Pancreas (tissue), 10 donors: ENCODE results near the gene MIPEP. TPM values are rescaled to one million over a fixed set of nuclear protein-coding genes. Genes with fewer than 3 reads are reported as not detected.

Source experiments
- ATAC-seq, 4 donors: fragments of 200-7000 bp; cut with Tn5 transposase; one replicate each; pipeline versions ENCODE4 v1.8.0 to v1.9.1; 2020; ENCODE audit warnings: mild to moderate bottlenecking in 4 of 4, moderate library complexity in 4 of 4
- DNase-seq, 6 donors: peaks; one replicate each; pipeline ENCODE4 v3.0.0-alpha.2; 2020
- FAIRE-seq: peaks from 2 replicates; lab custom pipeline; 2012; peaks lifted over from hg19 to GRCh38; lab: Jason Lieb, UNC
- H3K27ac ChIP-seq, 4 donors: fragments of 200-600 bp; sonication (generic); 1 replicate in 3 of 4; 2 replicates in 1 of 4; pipeline versions ENCODE4 v1.5.0 to v1.8.0; 2020
- H3K27me3 ChIP-seq, 4 donors: fragments of 200-600 bp; one replicate each; pipeline ENCODE4 v1.8.0; 2021
- H3K36me3 ChIP-seq, 3 donors: fragments of 200-600 bp; sonication (generic) in 1 of 3; one replicate each; pipeline versions ENCODE4 v1.5.0 to v1.8.0; 2020 to 2021
- H3K4me1 ChIP-seq, 3 donors: fragments of 200-600 bp; one replicate each; pipeline ENCODE4 v1.8.0; 2021
- H3K4me3 ChIP-seq, 4 donors: fragments of 200-600 bp; sonication (generic) in 2 of 4; one replicate each; pipeline versions ENCODE4 v1.5.0 to v1.8.0; 2020 to 2021
- H3K9me3 ChIP-seq, 4 donors: fragments of 200-600 bp; one replicate each; pipeline ENCODE4 v1.8.0; 2021
- CTCF ChIP-seq, 4 donors: fragments of 200-600 bp; sonication (generic) in 3 of 4; IDR thresholded peaks; one replicate each; pipeline versions ENCODE4 v1.5.0 to v1.8.0; 2021; ENCODE audit warnings: antibody characterized with exemption in 4 of 4
- WGBS, 2 donors: extraction: QIAGEN DNeasy Blood & Tissue Kit; methylation state at CpG; one replicate each; pipeline ENCODE4 v1.1.7; 2013; 5-methylcytosine and 5-hydroxymethylcytosine counted together
- intact Hi-C, 3 donors: fragments of 100-400 bp; cut with DNase I; formaldehyde crosslinking; loops; one replicate each; pipeline versions ENCODE4 v1.11.1 to v1.14.2; 2022
- polyA plus RNA-seq, 2 donors: library from polyadenylated mRNA; stranded (reverse); fragments of 200-250 nt; gene quantifications; one replicate each; pipeline ENCODE4 v1.2.3, GENCODE V29; 2013
- total RNA-seq, 6 donors: library from RNA; stranded (reverse); fragmentation: NEBNext Ultra II Directional in 4 of 6; extraction: Animal tissue kit (Norgen Biotek cat#: 25700) in 4 of 6; gene quantifications; one replicate each; pipeline versions ENCODE4 v1.2.1 to v1.2.4, GENCODE V29; 2021 to 2023
- donor health status: healthy with polysubstance abuse.
- donor health status: DM: no; HTN: no; CAD: no; lungs with moderate emphysema.
- donor health status: DM: no; HTN: no; CAD: no.
- donor health status: control.
- donor health status: control.
- donor health status: Bipolar disorder and iron deficiency.
- donor health status: DM: yes; HTN: yes; CAD: no.
- donor health status: DM: no; HTN: no; CAD: no.
- donor health status: DM: no; HTN: no; CAD: no.
- donor health status: DM: yes; HTN: yes; CAD: no.

The MIPEP gene
- total and polyA plus RNA-seq, 8 donors = 8.0 to 12.8 (median 10.6) TPM

GRCh38 chr13:23848019-23848418 is 41.2 kb downstream of the MIPEP start:
- ATAC-seq (no peak), DNase-seq (no peak), FAIRE-seq (no peak)
- H3K4me3 ChIP-seq = no peak overlapping the region
- H3K9me3 ChIP-seq = no peaks in the 10 kb centered on the region
- H3K4me1 ChIP-seq = peaks cover 0 to 4% (median 0%) of the 10 kb centered on the region in 3 donors
- no peak overlapping the region for H3K27ac ChIP-seq
- intact Hi-C loops = no loop called here
- no peaks in the 10 kb centered on the region for H3K27me3 ChIP-seq
- 83 to 88% methylated on average over 2 of the region's 2 CpGs for WGBS, 2 donors
- no peak for TF ChIP-seq CTCF (IDR thresholded peaks at IDR 0.05)
- no peaks in the 10 kb centered on the region for H3K36me3 ChIP-seq

GRCh38 chr13:23847497-23847896 is 41.7 kb downstream of the MIPEP start:
- intact Hi-C loops = no loop called here
- FAIRE-seq (no peak), ATAC-seq (no peak), DNase-seq (no peak)
- Histone ChIP-seq H3K27me3 (no peaks in the 10 kb centered on the region), H3K27ac (no peak overlapping the region), H3K4me3 (no peak overlapping the region), H3K36me3 (no peaks in the 10 kb centered on the region), H3K9me3 (no peaks in the 10 kb centered on the region), H3K4me1 (peaks cover 0 to 4% (median 0%) of the 10 kb centered on the region in 3 donors)
- WGBS, 2 donors = 64 to 65% methylated on average over 2 of the region's 2 CpGs
- TF ChIP-seq CTCF (IDR thresholded peaks at IDR 0.05) = no peak

- WGBS, 2 donors = 86 to 90% methylated on average over 5 of the region's 5 CpGs
Observed at GRCh38 chr13:23845105-23845725, 44.0 kb downstream of the MIPEP start.

GRCh38 chr13:23844132-23844531 is 45.1 kb downstream of the MIPEP start:
- no peak overlapping the region for H3K4me3 ChIP-seq
- no peaks in the 10 kb centered on the region for H3K36me3 ChIP-seq
- H3K27me3 ChIP-seq = no peaks in the 10 kb centered on the region
- H3K27ac ChIP-seq = no peak overlapping the region
- FAIRE-seq (no peak), DNase-seq (no peak), ATAC-seq (no peak)
- H3K9me3 ChIP-seq = no peaks in the 10 kb centered on the region
- no peaks in the 10 kb centered on the region for H3K4me1 ChIP-seq
- intact Hi-C loops = no loop called here
- TF ChIP-seq CTCF (IDR thresholded peaks at IDR 0.05) = no peak
- WGBS, 2 donors = 96 to 97% methylated on average over 2 of the region's 2 CpGs

More at GRCh38 chr13:23845105-23845725, 44.0 kb downstream of the MIPEP start:
- H3K27ac ChIP-seq = no peak overlapping the region
- no peaks in the 10 kb centered on the region for H3K9me3 ChIP-seq
- no peak for DNase-seq
- TF ChIP-seq CTCF (IDR thresholded peaks at IDR 0.05) = no peak
- no peak for FAIRE-seq
- no peaks in the 10 kb centered on the region for H3K36me3 ChIP-seq
- intact Hi-C loops = no loop called here
- H3K4me3 ChIP-seq = no peak overlapping the region
- no peaks in the 10 kb centered on the region for H3K4me1 ChIP-seq
- H3K27me3 ChIP-seq = no peaks in the 10 kb centered on the region
- no peak for ATAC-seq

GRCh38 chr13:23843436-23843835 is 45.8 kb downstream of the MIPEP start:
- no peaks in the 10 kb centered on the region for H3K27me3 ChIP-seq
- intact Hi-C loops = no loop called here
- no peak overlapping the region for H3K27ac ChIP-seq
- FAIRE-seq (no peak), ATAC-seq (no peak), DNase-seq (no peak)
- no peaks in the 10 kb centered on the region for H3K4me1 ChIP-seq
- H3K4me3 ChIP-seq = no peak overlapping the region
- H3K36me3 ChIP-seq = no peaks in the 10 kb centered on the region
- no peak for TF ChIP-seq CTCF (IDR thresholded peaks at IDR 0.05)
- H3K9me3 ChIP-seq = no peaks in the 10 kb centered on the region
- WGBS, 2 donors = 52% methylated on average over 1 of the region's 1 CpG
